Endothelial cell (in vitro differentiated cells): ENCODE data around the gene ACOX2. TPM values are rescaled to one million over a fixed set of nuclear protein-coding genes. Genes with fewer than 3 reads are reported as not detected.

Experiments used
- DNase-seq: peaks from one replicate; pipeline ENCODE4 v3.0.0; 2021; ENCODE audit warnings: low spot score
- H3K27ac Mint-ChIP-seq: one replicate; pipeline ENCODE4 v1.8.0; 2021; ENCODE audit warnings: mixed read lengths, inconsistent platforms; ENCODE audit not compliant: unreplicated experiment
- H3K27me3 Mint-ChIP-seq: one replicate; pipeline ENCODE4 v1.8.0; 2021; ENCODE audit warnings: mild to moderate bottlenecking, moderate library complexity, mixed read lengths, inconsistent platforms; ENCODE audit not compliant: unreplicated experiment
- H3K36me3 Mint-ChIP-seq: one replicate; pipeline ENCODE4 v1.8.0; 2021; ENCODE audit warnings: mild to moderate bottlenecking, low read depth, mixed read lengths, inconsistent platforms; ENCODE audit not compliant: unreplicated experiment
- H3K4me1 Mint-ChIP-seq: one replicate; pipeline ENCODE4 v1.8.0; 2021; ENCODE audit warnings: mild to moderate bottlenecking, mixed read lengths, inconsistent platforms; ENCODE audit not compliant: unreplicated experiment
- H3K4me3 Mint-ChIP-seq: one replicate; pipeline ENCODE4 v1.8.0; 2021; ENCODE audit warnings: mild to moderate bottlenecking, mixed read lengths, inconsistent platforms; ENCODE audit not compliant: unreplicated experiment
- H3K9me3 Mint-ChIP-seq: one replicate; pipeline ENCODE4 v1.8.0; 2021; ENCODE audit warnings: mixed read lengths, inconsistent platforms; ENCODE audit not compliant: unreplicated experiment
- total RNA-seq: library from RNA; stranded (reverse); fragmentation: NEBNext Ultra II Directional; extraction: Animal tissue kit (Norgen Biotek cat#: 25700); gene quantifications from one replicate; pipeline ENCODE4 v1.2.1, GENCODE V29; 2021; ENCODE audit not compliant: unreplicated experiment
- TF ChIP-seq, protein P1 (sequence below): fragments of 200-600 bp; sonication (generic); IDR thresholded peaks from one replicate; pipeline ENCODE4 v1.5.0; 2021; ENCODE audit warnings: antibody characterized with exemption; ENCODE audit not compliant: unreplicated experiment

The ACOX2 gene
- total RNA-seq, 1 donor from 2014 or later: 1.1 TPM

GRCh38 chr3:58575971-58576652 is 39.1 kb upstream of the ACOX2 start:
- Mint-ChIP-seq H3K4me3 (no peak overlapping the region), H3K4me1 (peaks cover 6% of the 10 kb centered on the region), H3K9me3 (no peaks in the 10 kb centered on the region), H3K27ac (no peak overlapping the region), H3K36me3 (no peaks in the 10 kb centered on the region), H3K27me3 (peaks cover 4% of the 10 kb centered on the region)
- no peak for DNase-seq
- TF ChIP-seq, protein P1, sequence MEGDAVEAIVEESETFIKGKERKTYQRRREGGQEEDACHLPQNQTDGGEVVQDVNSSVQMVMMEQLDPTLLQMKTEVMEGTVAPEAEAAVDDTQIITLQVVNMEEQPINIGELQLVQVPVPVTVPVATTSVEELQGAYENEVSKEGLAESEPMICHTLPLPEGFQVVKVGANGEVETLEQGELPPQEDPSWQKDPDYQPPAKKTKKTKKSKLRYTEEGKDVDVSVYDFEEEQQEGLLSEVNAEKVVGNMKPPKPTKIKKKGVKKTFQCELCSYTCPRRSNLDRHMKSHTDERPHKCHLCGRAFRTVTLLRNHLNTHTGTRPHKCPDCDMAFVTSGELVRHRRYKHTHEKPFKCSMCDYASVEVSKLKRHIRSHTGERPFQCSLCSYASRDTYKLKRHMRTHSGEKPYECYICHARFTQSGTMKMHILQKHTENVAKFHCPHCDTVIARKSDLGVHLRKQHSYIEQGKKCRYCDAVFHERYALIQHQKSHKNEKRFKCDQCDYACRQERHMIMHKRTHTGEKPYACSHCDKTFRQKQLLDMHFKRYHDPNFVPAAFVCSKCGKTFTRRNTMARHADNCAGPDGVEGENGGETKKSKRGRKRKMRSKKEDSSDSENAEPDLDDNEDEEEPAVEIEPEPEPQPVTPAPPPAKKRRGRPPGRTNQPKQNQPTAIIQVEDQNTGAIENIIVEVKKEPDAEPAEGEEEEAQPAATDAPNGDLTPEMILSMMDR: no peak

- peaks cover 6% of the 10 kb centered on the region for H3K4me1 Mint-ChIP-seq
- peaks cover 4% of the 10 kb centered on the region for H3K27me3 Mint-ChIP-seq
- no peak overlapping the region for H3K4me3 Mint-ChIP-seq
- TF ChIP-seq, protein P1: no peak
- DNase-seq: no peak
- no peak overlapping the region for H3K27ac Mint-ChIP-seq
- no peaks in the 10 kb centered on the region for H3K36me3 Mint-ChIP-seq
- H3K9me3 Mint-ChIP-seq: no peaks in the 10 kb centered on the region
Observed at GRCh38 chr3:58574682-58575081, 37.7 kb upstream of the ACOX2 start.

DNA sequence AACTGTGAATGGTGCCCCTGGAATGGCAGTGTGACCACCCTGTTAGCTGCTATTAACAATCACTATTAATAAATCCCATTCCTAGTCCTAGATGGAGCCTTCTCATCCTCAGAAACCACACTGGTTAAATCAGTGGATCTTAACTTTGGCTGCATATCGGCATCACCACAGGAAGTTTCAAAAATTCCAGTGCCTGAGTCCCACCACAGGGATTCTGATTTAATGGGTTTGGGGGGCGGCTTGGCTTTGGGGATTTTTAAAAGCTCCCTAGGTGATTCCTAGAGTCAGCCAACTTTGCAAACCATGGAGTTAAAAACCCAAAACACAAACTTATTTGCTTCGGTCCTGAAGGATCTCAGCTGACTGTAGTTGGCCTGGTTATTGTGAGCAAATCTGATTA is 37.1 kb upstream of the ACOX2 start:
- Mint-ChIP-seq H3K9me3 (no peaks in the 10 kb centered on the region), H3K4me3 (no peak overlapping the region), H3K27ac (no peak overlapping the region), H3K36me3 (no peaks in the 10 kb centered on the region), H3K27me3 (peaks cover 4% of the 10 kb centered on the region), H3K4me1 (peaks cover 6% of the 10 kb centered on the region)
- TF ChIP-seq, protein P1: no peak
- DNase-seq: no peak

DNA sequence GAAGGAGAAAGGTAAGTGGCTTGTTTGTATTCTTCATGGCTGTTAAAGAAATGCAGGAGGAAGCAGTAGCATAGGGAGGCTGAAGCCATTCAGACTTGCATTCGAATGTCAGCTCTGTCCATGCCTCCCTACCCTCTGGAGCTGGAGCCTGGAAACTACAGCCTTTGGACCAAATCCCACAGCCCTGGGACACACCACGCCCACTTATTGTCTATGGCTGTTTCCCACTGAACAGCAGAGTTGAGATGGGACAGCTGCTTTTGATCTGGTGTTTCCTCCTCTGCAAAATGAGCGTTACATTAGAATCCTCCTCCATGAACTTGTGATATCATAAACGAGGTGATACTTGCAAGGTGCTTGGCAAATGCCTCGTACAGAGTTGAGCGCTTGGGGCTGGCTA is 36.6 kb upstream of the ACOX2 start:
- TF ChIP-seq, protein P1: no peak
- Mint-ChIP-seq H3K4me1 (peaks cover 6% of the 10 kb centered on the region), H3K4me3 (no peak overlapping the region), H3K27me3 (peaks cover 4% of the 10 kb centered on the region), H3K36me3 (no peaks in the 10 kb centered on the region), H3K27ac (no peak overlapping the region), H3K9me3 (no peaks in the 10 kb centered on the region)
- no peak for DNase-seq

DNA sequence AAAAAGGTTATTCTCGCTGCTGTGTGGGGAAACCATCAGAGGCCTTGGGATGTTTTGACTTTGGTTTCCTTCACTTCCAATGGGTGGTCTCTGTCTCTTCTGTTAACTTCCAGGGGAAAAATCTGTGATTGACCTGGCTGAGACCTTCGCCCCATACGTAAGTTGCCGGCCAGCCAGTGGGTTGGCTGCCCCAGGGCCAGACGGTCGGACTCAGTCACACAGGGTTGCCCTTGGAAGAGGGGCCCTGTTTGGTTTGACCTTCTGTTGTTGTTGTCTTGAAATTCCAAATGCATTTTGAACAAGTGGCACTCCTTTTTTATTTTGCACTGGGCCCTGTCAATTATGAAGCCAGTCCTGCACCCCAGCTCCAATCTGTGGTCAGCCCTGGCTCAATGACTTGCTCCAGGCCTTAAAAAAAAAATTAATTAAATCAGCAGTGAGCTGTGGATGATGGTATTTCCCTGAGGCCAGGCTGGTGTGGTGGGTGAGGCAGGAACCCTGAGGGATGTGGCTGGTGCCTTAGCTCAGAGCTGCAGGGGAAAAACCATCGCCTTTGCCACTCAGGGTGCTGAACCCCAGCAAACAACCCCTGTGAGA is 35.7 kb upstream of the ACOX2 start:
- no peaks in the 10 kb centered on the region for H3K9me3 Mint-ChIP-seq
- H3K27me3 Mint-ChIP-seq: peaks cover 5% of the 10 kb centered on the region
- H3K36me3 Mint-ChIP-seq: no peaks in the 10 kb centered on the region
- H3K27ac Mint-ChIP-seq: no peak overlapping the region
- TF ChIP-seq, protein P1: no peak
- DNase-seq: no peak
- peaks cover 4% of the 10 kb centered on the region for H3K4me1 Mint-ChIP-seq
- no peak overlapping the region for H3K4me3 Mint-ChIP-seq
